HG03135 (cell line): Measurements from ENCODE around the gene CASKIN1.

Experiments
- ATAC-seq: cut with Tn5 transposase; IDR thresholded peaks from one replicate; pipeline ENCODE4 v1.9.1; 2021; ENCODE audit warnings: mild to moderate bottlenecking, moderate library complexity; ENCODE audit not compliant: unreplicated experiment

The CASKIN1 gene

DNA sequence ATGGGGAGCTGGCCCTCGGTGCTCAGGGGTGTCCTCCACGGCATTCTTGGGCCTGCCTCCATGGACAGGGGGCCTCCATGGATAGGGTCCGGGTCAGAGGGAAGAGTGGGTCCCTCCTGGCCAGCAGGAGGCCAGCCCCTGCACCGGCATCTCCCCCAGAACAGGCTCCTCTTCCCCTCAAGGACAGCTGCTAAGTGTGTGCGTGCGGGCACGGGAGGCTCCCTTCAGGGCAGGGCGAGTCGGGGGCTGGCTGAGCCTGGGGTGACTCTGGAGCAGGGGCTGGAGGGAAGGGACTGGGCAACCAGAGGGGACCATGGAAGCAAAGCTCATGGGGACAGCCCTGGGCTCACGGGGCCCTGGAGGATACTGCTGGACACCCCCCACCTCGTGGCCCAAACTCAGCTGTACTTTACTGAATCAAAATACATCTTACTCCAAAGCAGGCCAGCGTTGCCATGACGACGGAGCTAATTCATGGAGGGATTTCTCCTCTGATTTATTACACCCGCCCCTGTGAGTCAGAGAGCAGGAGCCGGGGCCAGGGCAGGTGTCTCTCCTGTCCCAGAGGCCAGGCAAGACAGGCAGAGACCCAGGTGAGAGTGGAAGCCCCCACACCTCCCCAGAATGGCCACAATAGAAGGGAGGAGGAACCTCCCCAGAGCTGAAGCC lies 2.1 kb downstream of the CASKIN1 start:
- ATAC-seq = no peak

DNA sequence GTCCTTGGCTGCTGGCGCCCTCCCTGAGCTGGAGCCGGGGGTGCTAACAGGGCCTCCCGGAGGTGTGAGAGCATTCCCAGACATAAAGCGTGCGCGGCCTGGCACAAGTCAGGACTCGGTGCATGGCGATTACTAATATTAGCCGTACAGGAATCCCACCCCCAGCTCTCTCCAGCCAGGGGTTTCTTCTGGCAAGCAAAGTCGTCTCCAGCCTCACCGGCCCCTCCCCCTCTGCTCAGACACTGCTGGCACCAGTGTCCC lies 5.0 kb downstream of the CASKIN1 start:
- ATAC-seq = no peak

DNA sequence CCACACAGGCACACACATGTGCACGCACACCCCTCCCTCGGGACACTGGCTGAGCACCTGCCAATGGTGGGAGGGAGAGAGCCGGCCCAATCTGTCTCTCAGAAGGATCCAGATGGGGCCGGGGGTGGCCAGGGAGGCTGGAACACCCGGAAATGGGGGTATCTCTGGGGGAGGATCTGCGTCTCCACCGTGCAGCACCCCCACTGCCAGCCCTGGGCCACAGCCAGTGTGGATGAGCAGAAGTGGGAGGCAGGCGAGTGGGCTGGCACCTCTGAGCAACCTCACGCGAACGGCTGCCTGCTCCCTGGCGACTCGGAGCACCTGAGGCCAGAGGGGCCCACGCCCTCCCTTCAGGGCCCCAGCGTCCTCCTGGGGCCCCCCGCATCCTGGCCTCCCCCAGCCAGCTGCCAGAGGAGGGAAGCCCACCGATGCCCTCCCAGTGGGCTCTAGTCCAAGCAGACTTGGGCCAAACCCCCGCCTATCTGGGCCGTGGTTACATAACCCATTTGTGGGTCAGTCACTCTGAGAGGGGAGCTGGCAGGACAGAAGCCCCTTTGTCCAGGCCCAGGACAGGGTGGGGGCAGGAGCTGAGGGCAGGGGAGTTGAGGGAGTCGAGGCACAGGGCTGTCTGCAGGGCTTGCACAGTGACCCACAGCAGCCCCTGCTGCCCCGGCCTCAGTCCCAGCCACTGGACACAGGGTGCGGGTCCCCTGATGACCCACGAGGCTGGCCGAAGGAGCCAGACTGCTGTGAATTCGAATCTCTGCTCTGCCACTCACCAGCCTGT lies 5.6 kb downstream of the CASKIN1 start:
- no peak for ATAC-seq

DNA sequence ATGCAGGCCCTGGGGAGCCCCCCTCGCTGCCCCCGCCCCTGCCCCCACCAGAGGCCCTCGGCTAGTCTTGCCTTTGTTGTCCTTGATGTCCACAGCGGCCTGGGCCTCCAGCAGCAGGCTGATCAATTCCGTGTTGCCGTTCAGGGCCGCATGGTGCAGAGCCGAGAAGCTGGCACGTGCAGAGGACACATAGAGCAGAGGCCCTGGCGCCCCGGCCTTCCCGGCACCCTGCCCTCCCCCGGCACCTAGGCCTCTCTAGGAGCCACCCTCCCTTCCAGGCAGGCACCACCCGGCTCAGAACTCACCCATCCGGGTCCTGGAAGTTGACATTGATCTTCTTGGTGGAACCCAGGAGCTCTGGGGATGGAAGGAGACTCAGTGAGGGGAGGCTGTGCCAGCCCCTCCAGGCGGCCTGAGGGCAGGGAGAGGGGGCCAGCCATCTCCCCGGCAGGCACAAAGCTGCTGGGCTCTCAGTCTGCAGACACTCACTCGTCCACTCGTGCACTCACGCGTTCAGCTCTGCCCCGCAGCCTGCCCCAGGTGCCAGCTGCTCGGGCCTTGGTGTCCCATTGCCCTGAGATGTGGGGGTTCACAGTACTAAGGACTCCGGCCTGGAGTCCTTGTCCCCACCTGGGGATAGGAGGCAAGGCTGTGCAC lies 6.3 kb downstream of the CASKIN1 start:
- ATAC-seq = no peak

DNA sequence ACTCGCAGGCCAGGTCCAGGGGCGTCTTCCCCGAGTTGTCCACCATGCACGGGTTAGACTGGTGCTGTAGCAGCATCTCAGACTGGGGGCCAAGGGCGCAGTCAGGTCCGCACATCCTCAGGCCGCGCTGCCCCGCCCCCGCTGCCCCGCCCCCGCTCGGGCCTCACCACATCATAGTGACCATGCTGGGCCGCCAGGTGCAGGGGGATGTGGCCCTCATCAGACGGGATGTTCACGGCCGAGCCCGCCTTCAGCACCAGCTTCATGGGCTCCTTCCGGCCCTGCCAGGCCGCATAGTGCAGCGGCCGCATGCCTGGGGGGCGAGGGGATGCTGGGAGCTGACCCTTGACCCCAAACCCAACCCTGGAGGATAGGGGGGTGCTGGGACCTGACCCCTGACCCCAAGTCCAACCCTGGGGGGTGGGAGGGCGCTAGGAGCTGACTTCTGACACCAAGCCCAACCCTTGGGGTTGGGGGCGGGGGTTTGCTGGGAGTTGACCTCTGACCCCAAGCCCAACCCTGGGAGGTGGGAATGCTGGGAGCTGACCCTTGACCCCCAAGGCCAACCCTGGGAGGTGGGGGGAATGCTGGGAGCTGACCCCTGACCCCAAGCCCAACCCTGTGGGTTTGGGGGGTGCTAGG lies 7.0 kb downstream of the CASKIN1 start:
- ATAC-seq = no peak

DNA sequence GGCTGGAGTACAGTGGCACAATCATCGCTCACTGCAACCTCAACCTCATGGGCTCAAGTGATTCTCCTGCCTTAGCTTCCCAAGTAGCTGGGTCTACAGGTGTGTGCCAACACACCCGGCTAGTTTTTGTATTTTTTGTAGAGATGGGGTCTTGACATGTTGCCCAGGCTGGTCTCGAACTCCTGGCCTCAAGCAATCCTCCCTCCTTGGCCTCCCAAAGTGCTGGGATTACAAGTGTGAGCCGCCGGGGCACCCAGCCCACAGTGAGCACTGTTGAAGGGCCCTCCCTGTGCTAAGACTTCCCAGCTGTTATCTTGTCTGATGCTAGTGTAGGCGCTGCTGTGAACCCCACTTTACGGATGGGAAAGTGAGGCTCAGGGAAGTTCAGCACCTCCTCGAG lies 8.0 kb downstream of the CASKIN1 start:
- ATAC-seq = no peak

DNA sequence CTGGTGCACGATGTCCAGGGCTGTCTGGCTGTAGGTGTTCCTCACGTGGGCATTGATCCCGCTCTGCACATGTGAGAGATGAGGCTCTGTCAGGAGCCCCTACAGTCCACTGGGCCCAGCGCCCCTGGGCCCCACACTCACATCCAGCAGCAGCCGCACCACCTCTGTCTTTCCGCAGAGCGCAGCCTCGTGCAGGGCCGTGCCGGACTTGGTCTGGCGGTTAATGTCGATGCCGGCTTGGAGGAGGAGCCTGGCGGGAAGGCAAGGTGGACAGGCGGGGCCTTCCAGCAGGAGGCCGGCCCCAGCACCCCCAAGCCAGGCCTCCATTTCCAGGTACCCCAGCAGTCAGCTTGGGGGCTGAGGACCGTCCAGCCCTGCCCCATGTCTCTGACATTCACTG lies 9.2 kb downstream of the CASKIN1 start:
- no peak for ATAC-seq

DNA sequence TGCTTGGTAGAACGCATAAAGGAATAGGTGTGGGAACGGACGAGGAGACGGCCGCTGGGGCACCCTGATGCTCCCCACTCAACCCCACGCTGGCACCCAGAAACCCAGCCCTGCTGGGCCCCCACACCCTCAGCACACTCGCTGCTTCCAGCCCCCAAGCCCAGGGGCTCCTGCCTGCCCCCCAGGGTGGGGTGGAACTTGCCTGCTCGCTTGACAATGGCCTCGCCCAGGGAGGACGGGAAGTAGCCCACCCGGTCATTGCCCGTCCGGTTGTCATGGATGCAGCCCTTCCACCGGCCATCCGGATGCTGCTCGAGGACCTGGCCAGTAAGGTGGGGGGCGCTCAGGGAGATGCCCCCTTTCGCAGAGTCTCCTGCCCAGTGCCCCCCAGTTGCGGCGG lies 9.9 kb downstream of the CASKIN1 start:
- no peak for ATAC-seq

DNA sequence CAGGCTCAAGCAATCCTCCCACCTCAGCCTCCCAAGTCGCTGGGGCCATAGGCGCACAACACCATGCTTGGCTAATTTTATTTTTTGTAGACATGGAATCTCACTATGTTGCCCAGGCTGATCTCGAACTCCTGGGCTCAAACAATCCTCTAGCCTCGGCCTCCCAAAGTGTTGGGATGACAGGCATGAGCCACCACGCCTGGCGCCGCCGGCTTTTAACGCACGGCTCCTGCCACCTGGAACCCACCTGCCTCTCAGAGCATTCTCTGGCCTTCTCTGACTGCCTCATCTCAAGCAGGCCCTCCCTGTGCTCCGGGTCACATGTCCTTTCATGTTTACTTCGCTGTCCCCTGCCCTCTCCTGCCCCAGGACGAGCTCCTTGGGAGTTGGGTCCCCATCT lies 10.3 kb downstream of the CASKIN1 start:
- no peak for ATAC-seq

DNA sequence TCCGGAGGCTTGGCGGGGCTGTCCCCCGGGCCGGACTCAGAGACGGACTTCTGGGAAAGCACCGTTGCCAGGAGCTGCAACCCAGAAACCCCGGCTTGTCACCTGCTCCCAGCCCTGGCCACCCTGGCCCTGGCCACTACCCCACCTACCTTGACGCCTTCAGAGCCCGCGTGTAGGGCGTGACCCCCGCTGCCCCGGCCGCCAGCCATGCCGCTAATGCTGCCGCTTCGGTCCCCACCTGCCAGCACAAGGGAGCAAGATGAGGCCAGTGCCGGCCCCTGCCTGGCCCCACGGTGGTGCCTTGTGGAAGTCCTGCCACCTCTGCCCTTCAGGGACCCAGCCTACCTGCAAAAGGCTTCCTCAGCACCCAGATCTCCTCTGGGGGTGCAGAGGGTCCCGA lies 11.4 kb downstream of the CASKIN1 start:
- ATAC-seq = no peak

DNA sequence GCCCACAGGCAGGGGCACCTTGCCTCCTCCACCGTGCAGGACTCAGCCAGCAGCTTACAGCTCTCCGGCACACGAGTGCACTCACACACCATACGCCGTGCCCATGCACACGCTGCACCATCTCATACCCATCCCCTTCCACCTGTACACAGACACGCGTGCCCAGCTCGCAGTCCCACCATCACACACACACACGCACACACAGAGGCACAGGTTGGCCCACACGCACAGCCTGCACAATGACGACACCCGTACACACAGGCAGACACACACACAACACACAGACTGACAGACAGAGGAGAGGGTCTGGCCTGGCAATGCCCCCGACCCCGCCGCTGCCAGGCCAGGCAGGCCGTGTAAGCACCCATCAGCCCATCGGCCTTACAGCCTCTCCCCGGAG lies 12.1 kb downstream of the CASKIN1 start:
- ATAC-seq = no peak

DNA sequence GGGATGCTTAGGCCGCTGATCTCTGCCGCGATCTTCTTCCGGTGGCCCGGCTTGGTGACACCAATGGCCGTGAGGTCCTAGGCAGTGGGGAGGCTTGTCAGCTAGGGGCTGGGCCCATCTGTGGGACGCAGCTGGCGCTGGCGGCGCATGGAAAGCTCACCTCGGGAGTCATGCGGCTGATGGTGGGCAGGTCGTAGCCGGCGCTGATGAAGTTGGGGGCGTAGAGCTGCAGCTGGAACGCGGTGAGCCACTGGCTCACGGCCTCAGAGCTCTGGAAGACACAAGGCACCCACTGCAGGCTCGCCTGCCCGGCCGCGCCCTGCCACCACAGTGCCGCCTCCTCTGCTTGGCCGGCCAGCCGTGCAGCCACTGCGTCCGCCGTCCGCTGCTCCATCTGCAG lies 12.7 kb downstream of the CASKIN1 start:
- no peak for ATAC-seq

DNA sequence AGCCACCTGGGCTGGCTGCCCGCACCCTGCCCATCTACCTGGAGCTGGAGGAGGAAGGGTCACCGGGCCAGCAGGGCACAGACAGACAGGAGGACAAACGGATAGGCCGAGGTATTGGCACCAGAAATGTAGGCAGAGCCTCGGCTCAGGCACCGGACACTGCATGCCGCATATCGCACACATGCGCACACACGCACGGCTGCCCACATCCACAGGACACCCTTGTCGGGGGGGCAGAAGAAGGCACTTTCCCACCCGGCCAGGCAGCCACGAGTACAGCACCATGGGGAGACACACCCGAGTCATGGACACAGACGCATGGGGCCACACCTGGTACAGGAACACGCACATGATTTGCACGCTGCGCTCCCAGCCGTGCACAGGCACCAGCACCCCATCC lies 14.5 kb downstream of the CASKIN1 start:
- no peak for ATAC-seq

DNA sequence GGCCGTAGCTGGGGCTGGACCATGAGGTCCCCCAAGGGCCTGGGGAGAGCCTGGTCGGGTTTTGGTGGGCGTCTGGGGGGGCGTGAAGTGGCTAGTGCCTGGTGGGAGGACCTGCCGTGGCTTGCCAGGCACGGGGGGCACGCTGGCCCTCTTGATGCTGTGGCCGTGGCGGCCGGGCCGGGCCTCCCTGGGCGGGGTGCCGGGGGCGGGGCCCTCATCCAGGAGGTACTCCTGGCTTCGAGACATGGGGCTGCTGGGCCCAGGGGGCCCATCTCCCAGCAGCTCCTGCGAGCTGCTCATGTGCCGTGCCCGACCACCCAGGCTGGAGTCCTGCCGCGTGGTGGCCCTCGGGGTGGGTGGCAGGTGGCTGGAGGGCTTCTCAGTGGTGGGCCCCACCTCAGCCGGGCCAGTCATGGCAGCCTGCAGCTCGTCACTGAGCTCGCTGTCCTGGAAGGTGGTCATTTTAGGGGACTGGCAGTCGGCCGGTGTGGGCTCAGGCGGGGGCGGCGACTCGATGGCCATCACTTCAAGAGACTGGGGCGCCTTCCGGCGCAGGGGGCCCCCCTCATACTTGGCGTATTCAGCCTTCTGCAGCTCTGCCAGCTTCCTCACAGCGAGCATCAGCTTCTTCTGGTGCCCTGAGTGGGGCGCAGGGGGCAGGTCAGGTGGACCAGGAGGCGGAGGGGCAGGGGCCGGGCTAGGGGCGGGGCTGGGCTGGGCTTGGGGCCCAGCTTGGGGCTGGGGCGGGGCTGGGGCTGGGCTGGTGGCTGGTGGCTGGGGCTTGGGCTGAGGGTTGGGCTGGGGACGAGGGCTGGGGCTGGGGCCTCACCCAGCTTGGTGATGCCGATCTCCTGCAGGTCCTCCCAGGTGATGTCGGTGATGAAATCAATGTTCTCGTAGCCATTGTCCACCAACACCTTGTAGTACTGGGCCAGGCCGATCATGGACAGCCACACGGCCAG lies 15.2 kb downstream of the CASKIN1 start:
- no peak for ATAC-seq

DNA sequence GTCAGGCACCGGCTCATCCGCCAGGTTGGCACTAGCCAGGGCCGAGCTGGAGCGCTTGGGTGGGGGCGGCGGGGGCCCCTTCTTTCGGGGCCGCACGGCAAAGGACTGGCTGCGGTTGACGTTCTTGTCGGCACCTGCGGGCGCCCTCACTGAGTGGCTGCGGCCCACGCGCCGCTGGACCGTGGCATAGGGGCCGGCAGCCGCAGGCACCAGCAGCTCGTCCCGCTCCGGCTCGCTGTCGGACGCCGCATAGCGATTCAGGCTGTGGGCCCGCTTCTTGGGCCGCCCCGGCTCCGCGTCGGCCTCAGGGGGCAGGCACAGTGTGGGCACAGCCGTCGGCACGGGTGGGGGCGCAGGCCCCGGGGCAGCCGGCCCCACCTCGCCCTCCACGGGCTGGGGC lies 15.9 kb downstream of the CASKIN1 start:
- no peak for ATAC-seq

DNA sequence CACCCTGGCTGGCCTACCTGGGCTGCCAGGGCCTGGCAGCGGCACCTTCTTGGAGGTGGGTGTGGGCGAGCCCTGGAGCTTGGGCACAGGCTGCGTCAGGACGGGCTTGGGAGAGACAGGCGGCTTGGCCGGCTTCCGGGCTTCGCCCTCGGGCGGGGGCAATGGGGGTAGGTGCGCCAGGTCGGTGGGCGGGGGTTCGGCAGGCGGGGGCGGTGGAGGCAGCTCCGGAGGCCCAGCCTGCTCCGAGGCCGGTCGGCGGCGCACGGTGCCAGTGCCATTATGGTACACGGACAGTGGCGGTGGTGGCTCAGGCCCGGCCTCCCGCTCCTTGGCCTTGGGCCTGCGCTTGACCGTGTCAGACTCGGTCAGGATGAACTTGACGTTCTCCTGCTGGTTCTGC lies 16.8 kb downstream of the CASKIN1 start:
- no peak for ATAC-seq

DNA sequence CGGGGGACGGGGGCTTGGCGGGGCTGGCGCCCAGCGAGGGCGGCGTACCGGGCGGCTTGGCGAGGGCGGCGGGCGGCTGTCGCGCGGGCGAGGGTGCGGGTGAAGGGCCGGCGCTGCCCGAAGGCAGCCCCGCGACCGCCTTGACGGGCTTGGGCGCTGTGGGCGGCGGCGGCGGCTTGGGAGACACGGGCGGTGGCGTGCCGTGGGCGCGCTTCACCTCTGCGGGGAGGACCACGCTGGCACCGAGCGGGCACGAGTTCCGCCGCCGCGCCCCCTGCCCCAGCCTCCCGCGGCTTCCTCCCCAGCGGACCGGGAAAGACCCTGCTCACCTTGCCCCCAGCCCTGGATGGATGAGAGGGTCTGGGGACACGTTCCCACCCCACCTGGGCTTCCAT lies 17.3 kb downstream of the CASKIN1 start:
- ATAC-seq = no peak

DNA sequence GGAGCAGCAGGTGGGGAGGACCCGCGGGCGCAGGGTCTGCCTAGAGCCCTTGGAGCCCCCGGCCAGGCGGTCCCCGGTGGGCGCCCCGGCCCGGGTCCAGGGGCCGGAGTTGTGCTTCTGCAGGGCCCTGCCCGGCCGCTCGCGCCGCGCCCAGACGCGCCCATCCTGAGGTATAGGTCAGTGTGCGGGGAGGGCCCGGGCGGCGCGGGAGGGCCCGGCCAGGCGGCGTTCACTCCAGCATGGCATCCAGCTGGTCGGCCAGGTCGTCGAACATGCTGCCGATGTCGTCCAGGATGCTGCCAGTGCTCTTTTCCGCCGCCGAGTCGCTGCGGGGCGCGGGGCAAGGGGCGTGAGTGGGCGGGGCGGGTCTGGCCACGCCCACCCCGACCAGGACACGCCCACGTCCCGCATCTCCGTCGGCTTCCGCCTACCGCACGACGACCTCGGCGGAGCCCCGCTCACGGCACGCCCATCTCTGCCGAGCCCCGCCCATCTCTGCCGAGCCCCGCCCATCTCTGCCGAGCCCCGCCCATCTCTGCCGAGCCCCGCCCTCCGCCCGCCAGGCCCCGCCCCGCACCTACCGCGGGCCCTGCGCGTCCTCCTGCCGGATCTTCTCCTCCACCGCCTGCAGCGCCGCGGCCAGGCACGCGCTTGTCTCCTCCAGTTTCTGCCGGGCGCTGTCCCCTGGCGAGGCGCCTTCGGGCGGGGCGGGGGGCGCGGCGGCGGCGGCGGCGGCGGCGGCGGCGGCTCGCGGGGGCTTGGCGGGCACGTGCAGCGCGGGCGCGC lies 17.9 kb downstream of the CASKIN1 start:
- ATAC-seq = no peak

DNA sequence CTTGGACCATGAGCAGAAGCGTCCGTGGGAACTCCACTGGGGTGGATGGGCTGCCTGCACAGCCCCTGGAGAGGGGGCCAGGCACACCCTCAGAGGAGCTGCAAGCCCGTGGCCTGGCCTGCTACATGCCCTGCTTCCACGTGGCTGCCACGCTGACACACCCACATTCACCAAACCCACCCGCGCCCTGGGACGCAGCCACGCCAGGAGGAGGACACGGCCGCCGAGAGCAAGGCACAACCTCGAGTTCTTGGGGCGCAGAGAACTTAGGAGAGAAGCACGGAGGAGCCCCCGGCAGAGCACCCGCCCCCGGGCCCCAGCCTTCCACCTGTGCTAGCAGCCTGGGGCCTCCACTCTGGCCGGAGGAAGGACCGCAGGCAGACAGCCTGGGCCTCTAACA lies 18.8 kb downstream of the CASKIN1 start:
- ATAC-seq = no peak

DNA sequence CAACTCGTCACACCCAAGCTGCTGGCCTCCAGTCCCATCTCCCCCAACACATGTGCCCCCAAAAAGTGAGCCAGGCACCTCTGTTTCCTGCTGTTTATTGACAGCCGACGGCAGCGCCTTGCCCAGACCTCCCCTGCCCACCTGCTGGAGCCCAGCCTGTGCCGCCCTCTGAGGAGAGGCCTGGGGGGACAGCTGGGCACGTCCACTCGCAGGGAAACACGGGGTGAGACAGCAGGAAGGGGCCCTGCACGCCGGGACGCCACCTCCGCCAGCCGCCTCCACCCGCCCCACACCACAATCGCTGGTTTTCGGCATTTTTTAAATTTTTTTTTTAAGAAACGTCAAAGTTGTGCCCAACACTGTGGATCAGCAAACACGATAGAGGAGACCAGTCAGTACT lies 19.3 kb downstream of the CASKIN1 start:
- ATAC-seq = no peak
